H54 (cell line): ENCODE measurements around the gene DACT3.
A peak's percentile ranks its signal among the peaks of the same experiment; 100 is the strongest.

Experiments
- DNase-seq: peaks from one replicate; pipeline ENCODE4 v3.0.0; 2011; ENCODE audit warnings: low spot score, mixed read lengths; ENCODE audit not compliant: insufficient read length
- FAIRE-seq: peaks from 3 replicates; lab custom pipeline; 2011; peaks lifted over from hg19 to GRCh38; lab: Jason Lieb, UNC
- POLR2A ChIP-seq: IDR thresholded peaks from 2 replicates; pipeline ENCODE4 v1.6.1; 2011; ENCODE audit warnings: low read depth, mild to moderate bottlenecking, low read length

Gene DACT3

GRCh38 chr19:46689358-46689757 lies 28.4 kb upstream of the DACT3 start:
- no peak for TF ChIP-seq POLR2A
- FAIRE-seq (no peak), DNase-seq (no peak)

GRCh38 chr19:46687438-46688145 lies 26.6 kb upstream of the DACT3 start:
- DNase-seq = no peak
- no peak for FAIRE-seq
- no peak for TF ChIP-seq POLR2A

- no peak for TF ChIP-seq POLR2A
- DNase-seq (no peak), FAIRE-seq (no peak)
Observed at GRCh38 chr19:46685189-46685588, 24.2 kb upstream of the DACT3 start.

- no peak for TF ChIP-seq POLR2A
- FAIRE-seq (no peak), DNase-seq (no peak)
Observed at GRCh38 chr19:46678110-46678732, 17.2 kb upstream of the DACT3 start.

GRCh38 chr19:46674416-46675178 lies 13.6 kb upstream of the DACT3 start:
- no peak for TF ChIP-seq POLR2A
- DNase-seq = no peak
- FAIRE-seq = no peak

- DNase-seq = no peak
- no peak for TF ChIP-seq POLR2A
- FAIRE-seq = no peak
Observed at GRCh38 chr19:46670813-46671212, 9.8 kb upstream of the DACT3 start.

- no peak for TF ChIP-seq POLR2A
- no peak for DNase-seq
- FAIRE-seq = no peak
Observed at GRCh38 chr19:46668662-46669061, 7.7 kb upstream of the DACT3 start.

GRCh38 chr19:46665072-46665471 lies 4.1 kb upstream of the DACT3 start:
- TF ChIP-seq POLR2A = no peak
- DNase-seq (no peak), FAIRE-seq (no peak)

- TF ChIP-seq POLR2A = no peak
- peak; percentile 69 for FAIRE-seq
Observed at GRCh38 chr19:46661735-46662592, 982 bp upstream of the DACT3 start.

GRCh38 chr19:46660551-46661019 lies 397 bp downstream of the DACT3 start:
- FAIRE-seq = no peak

More at GRCh38 chr19:46661735-46662592, 982 bp upstream of the DACT3 start:
- DNase-seq = peak; percentile 75

GRCh38 chr19:46660008-46660517 lies 919 bp downstream of the DACT3 start:
- no peak for FAIRE-seq
- DNase-seq = no peak
- no peak for TF ChIP-seq POLR2A

More at GRCh38 chr19:46660551-46661019, 397 bp downstream of the DACT3 start:
- DNase-seq = no peak
- no peak for TF ChIP-seq POLR2A

GRCh38 chr19:46659151-46660007 lies 1.6 kb downstream of the DACT3 start:
- no peak for TF ChIP-seq POLR2A
- FAIRE-seq (no peak), DNase-seq (no peak)
